Naive thymus-derived CD4-positive, alpha-beta T cell (primary cell): Measurements from ENCODE around the gene CORO2A. TPM values are rescaled to one million over a fixed set of nuclear protein-coding genes. Genes with fewer than 3 reads are reported as not detected.

ENCODE experiments used
- ATAC-seq: fragments of 150-1000 bp; cut with Tn5 transposase; 2 replicates; pipeline ENCODE4 v1.10.0; 2021; ENCODE audit warnings: mild to moderate bottlenecking, moderate library complexity
- CTCF ChIA-PET: fragments of 350-600 bp; sonication (Branson Sonifier 250); formaldehyde crosslinking; loops from one replicate; lab custom pipeline; 2021; ENCODE audit warnings: antibody characterized with exemption; lab: Charles Lee
- POLR2A ChIA-PET: fragments of 350-600 bp; sonication (Branson Sonifier 250); formaldehyde crosslinking; loops from one replicate; lab custom pipeline; 2021; ENCODE audit warnings: antibody characterized with exemption, inconsistent platforms; lab: Charles Lee
- DNase-seq, 9 donors: peaks; one replicate each; pipeline versions ENCODE4 v3.0.0 to v3.0.0-alpha.2; 2020 to 2022; ENCODE audit warnings: mixed read lengths in 1 of 9
- H3K27ac ChIP-seq: one replicate; pipeline ENCODE4 v1.7.0; 2013; ENCODE audit warnings: mild to moderate bottlenecking, low read depth, low read length, moderate library complexity
- H3K27me3 ChIP-seq, 2 donors: one replicate each; pipeline ENCODE4 v1.7.0; 2013; ENCODE audit warnings: low read length in 2 of 2, mild to moderate bottlenecking in 2 of 2, moderate library complexity in 2 of 2; ENCODE audit not compliant: control insufficient read depth in 2 of 2, insufficient read depth in 2 of 2
- H3K36me3 ChIP-seq, 3 experiments: 1 replicate in 2 of 3; 2 replicates in 1 of 3; pipeline ENCODE4 v1.7.0; 2013; ENCODE audit warnings: low read length in 3 of 3, mild to moderate bottlenecking in 3 of 3, moderate library complexity in 1 of 3; ENCODE audit not compliant: insufficient read depth in 3 of 3, control insufficient read depth in 2 of 3
- H3K4me1 ChIP-seq, 2 donors: one replicate each; pipeline ENCODE4 v1.7.0; 2013; ENCODE audit warnings: low read length in 2 of 2, mild to moderate bottlenecking in 2 of 2, moderate library complexity in 1 of 2; ENCODE audit not compliant: control insufficient read depth in 2 of 2, insufficient read depth in 2 of 2
- H3K4me3 ChIP-seq: 2 replicates; pipeline ENCODE4 v1.7.0; 2013; ENCODE audit warnings: mild to moderate bottlenecking, low read length
- H3K9me3 ChIP-seq, 3 experiments: 1 replicate in 2 of 3; 2 replicates in 1 of 3; pipeline ENCODE4 v1.7.0; 2013; ENCODE audit warnings: low read length in 3 of 3; ENCODE audit not compliant: control insufficient read depth in 2 of 3
- H3K27ac Mint-ChIP-seq, 9 donors: one replicate each; pipeline ENCODE4 v1.8.0; 2020 to 2022; ENCODE audit warnings: mixed read lengths in 9 of 9, mild to moderate bottlenecking in 8 of 9, moderate library complexity in 5 of 9, inconsistent platforms in 2 of 9
- H3K27me3 Mint-ChIP-seq, 5 donors: one replicate each; pipeline ENCODE4 v1.8.0; 2021 to 2022; ENCODE audit warnings: mixed read lengths in 5 of 5, mild to moderate bottlenecking in 1 of 5
- H3K36me3 Mint-ChIP-seq, 5 donors: one replicate each; pipeline ENCODE4 v1.8.0; 2020 to 2022; ENCODE audit warnings: mixed read lengths in 5 of 5, mild to moderate bottlenecking in 3 of 5, inconsistent platforms in 1 of 5
- H3K4me1 Mint-ChIP-seq, 7 donors: one replicate each; pipeline ENCODE4 v1.8.0; 2020 to 2022; ENCODE audit warnings: mixed read lengths in 7 of 7, mild to moderate bottlenecking in 3 of 7, inconsistent platforms in 1 of 7
- H3K4me3 Mint-ChIP-seq, 10 donors: one replicate each; pipeline ENCODE4 v1.8.0; 2020 to 2022; ENCODE audit warnings: mild to moderate bottlenecking in 10 of 10, mixed read lengths in 10 of 10, moderate library complexity in 6 of 10, inconsistent platforms in 2 of 10
- H3K9me3 Mint-ChIP-seq, 11 donors: one replicate each; pipeline ENCODE4 v1.8.0; 2020 to 2022; ENCODE audit warnings: mixed read lengths in 11 of 11, mild to moderate bottlenecking in 4 of 11, inconsistent platforms in 1 of 11, moderate library complexity in 1 of 11
- intact Hi-C, 2 donors: fragments of 100-400 bp; cut with micrococcal nuclease; formaldehyde crosslinking; loops; one replicate each; pipeline ENCODE4 v1.15.1; 2023
- polyA plus RNA-seq, 2 donors: library from polyadenylated mRNA; unstranded; fragments of 300-500 nt; fragmentation: Illumina TruSeq; gene quantifications; one replicate each; pipeline ENCODE4 v1.2.3, GENCODE V29; 2021
- total RNA-seq, 6 experiments: library from RNA in 5 of 6; stranded (reverse) in 5 of 6; gene quantifications; 1 replicate in 5 of 6; 2 replicates in 1 of 6; pipeline ENCODE4 v1.2.3 and lab custom pipeline; 2021 to 2026

The CORO2A gene
- total and polyA plus RNA-seq, 7 experiments from 2014 or later, result 3.0 to 9.7 (median 7.7) TPM

DNA sequence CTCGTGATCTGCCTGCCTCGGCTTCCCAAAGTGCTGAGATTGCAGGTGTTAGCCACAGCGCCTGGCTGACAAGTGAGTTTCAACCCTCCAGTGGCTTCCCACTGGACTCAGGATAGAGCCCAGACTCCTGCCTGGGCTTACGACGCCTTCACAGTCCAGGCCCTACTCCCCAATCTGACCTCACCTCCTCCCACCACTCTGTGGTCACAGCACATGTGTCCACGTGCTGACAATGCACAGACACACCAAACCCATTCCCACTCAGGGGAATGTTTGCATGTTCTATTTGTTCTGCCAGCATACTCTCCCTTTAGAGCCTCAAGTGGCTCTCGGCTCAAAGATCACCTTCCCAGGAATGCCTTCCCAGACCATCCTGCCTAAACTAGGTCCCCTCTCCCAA, 42.3 kb downstream of the CORO2A start:
- CTCF ChIA-PET, result no interaction called here
- Mint-ChIP-seq H3K4me3 (no peak overlapping the region), H3K36me3 (peaks cover 0 to 31% (median 3%) of the 10 kb centered on the region in 5 donors), H3K4me1 (peaks cover 0 to 13% (median 4%) of the 10 kb centered on the region in 7 donors), H3K9me3 (peaks cover 0 to 1% (median 0%) of the 10 kb centered on the region in 11 donors), H3K27ac (peak overlapping the region in 1 of 9 donors; percentile 20), H3K27me3 (no peaks in the 10 kb centered on the region)
- no peak overlapping the region for H3K27ac ChIP-seq
- no peak overlapping the region for H3K4me3 ChIP-seq
- H3K4me1 ChIP-seq, result no peaks in the 10 kb centered on the region
- no peaks in the 10 kb centered on the region for H3K9me3 ChIP-seq
- intact Hi-C loops, result no loop called here
- H3K36me3 ChIP-seq, result peaks cover 0 to 8% (median 0%) of the 10 kb centered on the region in 3 experiments
- ATAC-seq (no peak), DNase-seq (no peak)
- H3K27me3 ChIP-seq, result no peaks in the 10 kb centered on the region
- POLR2A ChIA-PET, result no interaction called here

DNA sequence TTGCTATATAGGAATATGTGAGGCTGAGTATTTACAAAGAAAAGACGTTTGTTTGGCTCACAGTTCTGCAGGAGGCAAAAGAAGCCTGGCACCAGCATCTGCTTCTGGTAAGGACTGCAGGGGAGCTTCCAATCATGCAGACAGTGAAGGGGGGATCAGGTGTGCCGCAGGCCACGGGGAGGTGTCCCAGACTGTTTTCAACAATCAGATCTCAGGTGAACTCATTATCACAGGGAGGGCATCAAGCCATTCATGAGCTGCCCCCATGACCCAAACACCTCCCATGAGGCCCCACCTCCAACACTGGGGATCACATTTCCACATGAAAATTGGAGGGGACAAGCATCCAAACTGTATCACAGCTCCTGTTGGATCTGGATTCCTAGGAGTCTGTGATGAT, 43.0 kb downstream of the CORO2A start:
- ATAC-seq (no peak), DNase-seq (no peak)
- no peaks in the 10 kb centered on the region for H3K27me3 ChIP-seq
- H3K9me3 ChIP-seq, result no peaks in the 10 kb centered on the region
- H3K36me3 ChIP-seq, result peaks cover 0 to 8% (median 0%) of the 10 kb centered on the region in 3 experiments
- Mint-ChIP-seq H3K27me3 (no peaks in the 10 kb centered on the region), H3K9me3 (peaks cover 0 to 1% (median 0%) of the 10 kb centered on the region in 11 donors), H3K27ac (peak overlapping the region in 1 of 9 donors; percentile 78), H3K36me3 (peaks cover 0 to 35% (median 3%) of the 10 kb centered on the region in 5 donors), H3K4me3 (no peak overlapping the region), H3K4me1 (peaks cover 0 to 14% (median 4%) of the 10 kb centered on the region in 7 donors)
- H3K4me3 ChIP-seq, result no peak overlapping the region
- POLR2A ChIA-PET, result no interaction called here
- no peaks in the 10 kb centered on the region for H3K4me1 ChIP-seq
- CTCF ChIA-PET, result no interaction called here
- no peak overlapping the region for H3K27ac ChIP-seq
- intact Hi-C loops, result loop anchor here in 1 of 2 donors (5.0 kb wide), 1 partner anchor 43 kb away; the partner anchor contains the start of gene CORO2A

DNA sequence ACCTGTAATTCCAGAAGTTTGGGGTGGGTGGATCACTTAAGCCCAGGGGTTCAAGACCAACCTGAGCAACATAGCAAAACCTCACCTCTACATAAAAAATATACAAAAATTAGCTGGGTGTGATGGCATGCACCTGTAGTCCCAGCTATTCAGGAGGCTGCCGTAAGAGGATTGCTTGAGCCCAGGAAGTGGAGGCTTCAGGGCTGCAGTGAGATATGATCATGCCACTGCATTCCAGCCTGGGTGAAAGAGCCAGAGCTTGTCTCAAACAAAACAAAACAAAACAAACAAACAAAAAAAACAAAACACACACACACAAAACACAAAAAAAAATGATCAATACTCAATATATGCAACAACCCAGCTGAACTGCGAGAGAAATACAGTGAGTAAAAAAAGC, 44.0 kb downstream of the CORO2A start:
- peaks cover 0 to 1% (median 0%) of the 10 kb centered on the region in 11 donors for H3K9me3 Mint-ChIP-seq
- no peaks in the 10 kb centered on the region for H3K27me3 Mint-ChIP-seq
- intact Hi-C loops, result loop anchor here in 1 of 2 donors (5.0 kb wide), 1 partner anchor 44 kb away; the partner anchor contains the start of gene CORO2A
- H3K27ac Mint-ChIP-seq, result peak overlapping the region in 1 of 9 donors; percentile 9
- DNase-seq (no peak), ATAC-seq (no peak)
- ChIA-PET CTCF (no interaction called here), POLR2A (no interaction called here)
- peaks cover 0 to 31% (median 5%) of the 10 kb centered on the region in 5 donors for H3K36me3 Mint-ChIP-seq
- H3K9me3 ChIP-seq, result no peaks in the 10 kb centered on the region
- H3K4me1 ChIP-seq, result no peaks in the 10 kb centered on the region
- H3K27ac ChIP-seq, result no peak overlapping the region
- no peak overlapping the region for H3K4me3 Mint-ChIP-seq
- H3K36me3 ChIP-seq, result peaks cover 0 to 8% (median 0%) of the 10 kb centered on the region in 3 experiments
- H3K4me1 Mint-ChIP-seq, result peaks cover 2 to 17% (median 4%) of the 10 kb centered on the region in 7 donors
- H3K27me3 ChIP-seq, result no peaks in the 10 kb centered on the region
- H3K4me3 ChIP-seq, result no peak overlapping the region

DNA sequence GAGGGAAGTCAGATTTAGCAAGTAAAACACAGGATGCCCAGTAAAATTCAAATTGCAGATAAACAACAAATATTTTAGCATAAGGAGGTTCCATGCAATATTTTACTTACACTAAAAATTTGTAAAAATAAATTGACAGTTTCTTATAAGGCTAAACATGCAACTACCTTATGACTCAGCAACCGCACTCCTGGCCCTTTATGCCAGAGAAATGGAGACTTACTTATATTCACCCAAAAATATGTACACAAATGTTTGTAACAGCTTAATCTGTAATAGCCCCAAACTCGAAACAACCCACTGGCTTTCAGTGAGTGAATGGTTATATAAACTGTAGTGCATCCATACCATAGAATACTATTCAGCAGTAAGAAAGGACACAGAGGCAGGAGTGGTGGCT, 44.9 kb downstream of the CORO2A start:
- DNase-seq (no peak), ATAC-seq (no peak)
- peaks cover 0 to 26% (median 5%) of the 10 kb centered on the region in 5 donors for H3K36me3 Mint-ChIP-seq
- Histone ChIP-seq H3K27me3 (no peaks in the 10 kb centered on the region), H3K27ac (no peak overlapping the region), H3K4me3 (no peak overlapping the region), H3K36me3 (peaks cover 0 to 8% (median 0%) of the 10 kb centered on the region in 3 experiments), H3K4me1 (no peaks in the 10 kb centered on the region), H3K9me3 (no peaks in the 10 kb centered on the region)
- no peaks in the 10 kb centered on the region for H3K27me3 Mint-ChIP-seq
- peaks cover 3 to 17% (median 4%) of the 10 kb centered on the region in 7 donors for H3K4me1 Mint-ChIP-seq
- no peak overlapping the region for H3K4me3 Mint-ChIP-seq
- CTCF ChIA-PET, result no interaction called here
- peak overlapping the region in 2 of 9 donors; percentile 16 to 63 for H3K27ac Mint-ChIP-seq
- peaks cover 0 to 1% (median 0%) of the 10 kb centered on the region in 11 donors for H3K9me3 Mint-ChIP-seq
- POLR2A ChIA-PET, result no interaction called here
- intact Hi-C loops, result loop anchor here in 1 of 2 donors (5.0 kb wide), 1 partner anchor 45 kb away; the partner anchor contains the start of gene CORO2A

DNA sequence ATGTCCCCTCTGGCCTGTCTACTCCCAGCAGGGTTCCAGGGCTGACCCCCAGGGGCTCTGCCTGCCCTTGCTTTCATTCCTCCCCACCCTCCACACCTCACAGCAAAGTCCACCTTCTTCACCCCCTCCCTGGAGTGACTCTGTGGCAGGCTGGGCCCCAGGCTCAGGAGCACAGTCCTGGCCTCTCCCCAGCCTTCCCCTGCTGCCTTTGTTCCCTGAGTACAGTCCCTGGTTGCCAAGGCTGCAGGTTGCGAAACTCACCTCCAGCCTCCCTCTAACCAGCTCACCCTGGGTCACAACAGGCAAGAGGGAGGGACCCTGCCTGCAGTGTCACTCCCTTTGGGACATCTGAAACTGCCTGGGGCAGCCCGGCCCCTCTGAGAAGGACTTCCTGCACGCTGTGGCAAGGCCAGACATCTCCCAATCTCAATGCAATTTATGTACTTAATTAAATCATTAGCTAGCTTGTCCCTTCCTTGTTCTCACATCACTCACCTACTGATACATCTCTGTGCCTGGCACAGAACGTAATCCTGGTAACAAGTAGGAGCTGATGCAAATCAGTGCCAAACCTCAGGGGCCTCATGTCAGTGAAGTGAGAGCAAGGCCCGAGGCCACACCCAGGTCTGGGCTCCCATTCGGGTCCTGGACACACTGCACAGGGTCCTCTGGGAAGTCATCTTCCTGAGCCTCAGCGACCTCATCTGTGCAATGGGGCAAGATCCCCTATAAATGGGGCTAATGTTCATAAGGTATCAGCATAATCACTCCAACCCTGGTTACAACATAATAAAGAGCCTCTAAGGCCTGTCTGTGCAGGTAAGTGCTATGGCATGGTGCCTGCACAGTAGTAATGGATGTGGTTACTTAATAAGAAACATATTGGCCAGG, 46.1 kb downstream of the CORO2A start:
- CTCF ChIA-PET, result interaction anchor here (0.6 kb wide), 1 partner anchor 33 kb away, joined by 3 read pairs; no protein-coding TSS in a partner anchor
- H3K27ac Mint-ChIP-seq, result no peak overlapping the region
- no peak overlapping the region for H3K4me3 Mint-ChIP-seq
- peaks cover 0 to 24% (median 5%) of the 10 kb centered on the region in 5 donors for H3K36me3 Mint-ChIP-seq
- Histone ChIP-seq H3K36me3 (peaks cover 0 to 8% (median 0%) of the 10 kb centered on the region in 3 experiments), H3K4me1 (no peaks in the 10 kb centered on the region), H3K27ac (no peak overlapping the region), H3K9me3 (no peaks in the 10 kb centered on the region), H3K4me3 (no peak overlapping the region), H3K27me3 (no peaks in the 10 kb centered on the region)
- peaks cover 3 to 17% (median 4%) of the 10 kb centered on the region in 7 donors for H3K4me1 Mint-ChIP-seq
- intact Hi-C loops, result loop anchor here in 1 of 2 donors (5.0 kb wide), 1 partner anchor 46 kb away; the partner anchor contains the start of gene CORO2A
- H3K9me3 Mint-ChIP-seq, result peaks cover 0 to 1% (median 0%) of the 10 kb centered on the region in 11 donors
- no peaks in the 10 kb centered on the region for H3K27me3 Mint-ChIP-seq
- DNase-seq, result no peak
- ATAC-seq, result peak; percentile 79
- POLR2A ChIA-PET, result no interaction called here

DNA sequence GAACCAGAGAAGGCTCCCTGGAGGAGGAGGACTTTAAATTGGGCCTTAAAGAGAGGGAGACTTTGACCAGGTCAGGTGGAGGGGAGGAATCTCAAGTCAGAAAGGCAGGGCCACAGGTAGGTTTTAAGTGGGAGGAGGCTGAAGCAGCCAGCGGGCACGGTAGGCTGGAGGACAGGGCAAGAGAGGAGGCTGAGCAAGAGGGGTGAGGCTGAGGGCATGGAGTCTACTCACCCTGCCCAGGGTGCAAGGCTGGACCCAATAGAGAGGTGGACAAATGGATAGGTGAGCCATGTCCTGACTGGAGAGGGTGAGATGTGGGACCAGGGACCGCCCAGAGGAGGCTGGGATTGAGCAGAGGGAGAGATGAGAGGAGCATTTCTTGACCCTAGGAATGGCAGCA, 47.8 kb downstream of the CORO2A start:
- Histone ChIP-seq H3K9me3 (no peaks in the 10 kb centered on the region), H3K27ac (no peak overlapping the region), H3K36me3 (peaks cover 0 to 8% (median 0%) of the 10 kb centered on the region in 3 experiments), H3K27me3 (no peaks in the 10 kb centered on the region), H3K4me1 (no peaks in the 10 kb centered on the region), H3K4me3 (no peak overlapping the region)
- H3K27me3 Mint-ChIP-seq, result no peaks in the 10 kb centered on the region
- intact Hi-C loops, result loop anchor here in 1 of 2 donors (5.0 kb wide), 1 partner anchor 48 kb away; the partner anchor contains the start of gene CORO2A
- CTCF ChIA-PET, result interaction anchor here (0.6 kb wide), 1 partner anchor 73 kb away, joined by 7 read pairs; no protein-coding TSS in a partner anchor
- peaks cover 0 to 17% (median 6%) of the 10 kb centered on the region in 7 donors for H3K4me1 Mint-ChIP-seq
- ATAC-seq (no peak), DNase-seq (no peak)
- H3K9me3 Mint-ChIP-seq, result peaks cover 0 to 1% (median 0%) of the 10 kb centered on the region in 11 donors
- H3K36me3 Mint-ChIP-seq, result peaks cover 0 to 15% (median 5%) of the 10 kb centered on the region in 5 donors
- POLR2A ChIA-PET, result interaction anchor here (0.6 kb wide), 1 partner anchor 153 kb away, joined by 4 read pairs; no protein-coding TSS in a partner anchor
- H3K27ac Mint-ChIP-seq, result peak overlapping the region in 3 of 9 donors; percentile 41 to 67 (median 63)
- no peak overlapping the region for H3K4me3 Mint-ChIP-seq
